ENCODE results near the gene CCM2.
"Not testable (repeated sequence)": the region's sequence is repeated elsewhere in the genome, so short reads cannot be mapped to it uniquely, and the experiment has no call there.

The CCM2 gene

DNA sequence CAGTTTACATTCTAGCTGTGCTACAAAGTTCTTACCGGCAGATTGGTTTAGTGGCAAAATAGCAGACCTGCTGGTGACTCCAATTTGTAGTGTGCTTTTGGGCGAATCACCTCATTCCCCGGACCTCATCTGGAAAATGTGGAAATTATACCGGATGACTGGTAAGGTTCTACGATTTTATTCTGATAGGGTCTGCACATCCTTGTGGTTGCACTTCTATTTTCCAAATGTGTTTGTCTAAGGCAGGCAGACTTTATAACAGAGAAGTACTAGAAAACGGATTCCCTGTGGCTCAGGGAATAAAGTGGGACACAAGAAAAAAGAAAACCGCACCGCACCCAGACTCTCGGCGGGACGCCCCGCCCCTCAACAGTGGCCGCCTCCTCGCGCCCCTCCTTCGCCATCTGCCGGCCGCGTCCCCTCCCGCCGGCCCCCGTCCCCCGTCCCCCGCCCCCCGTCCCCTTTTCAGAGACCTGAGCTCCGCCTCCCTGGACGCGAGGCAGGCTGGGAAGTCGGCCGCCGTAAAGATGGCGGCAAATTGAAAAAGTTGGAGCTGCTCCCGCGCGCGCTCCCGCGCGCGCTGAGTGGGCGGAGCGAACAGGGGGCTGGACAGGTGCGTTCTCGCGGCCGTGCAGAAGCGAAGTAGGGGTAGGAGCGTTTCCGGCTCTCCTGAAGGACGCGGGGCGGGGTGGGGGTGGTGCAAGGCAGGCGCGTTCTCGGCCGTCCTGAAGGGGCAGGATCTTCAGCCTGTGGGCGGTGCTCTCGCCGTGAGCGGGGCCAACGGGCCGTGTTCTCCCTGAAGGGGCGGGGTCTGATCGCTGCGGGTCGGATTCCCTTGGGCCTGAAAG, 532 bp upstream of the CCM2 start:
- DNase-seq (ENCODE audit: low read depth in 2 of 2) = peak; percentile 98

DNA sequence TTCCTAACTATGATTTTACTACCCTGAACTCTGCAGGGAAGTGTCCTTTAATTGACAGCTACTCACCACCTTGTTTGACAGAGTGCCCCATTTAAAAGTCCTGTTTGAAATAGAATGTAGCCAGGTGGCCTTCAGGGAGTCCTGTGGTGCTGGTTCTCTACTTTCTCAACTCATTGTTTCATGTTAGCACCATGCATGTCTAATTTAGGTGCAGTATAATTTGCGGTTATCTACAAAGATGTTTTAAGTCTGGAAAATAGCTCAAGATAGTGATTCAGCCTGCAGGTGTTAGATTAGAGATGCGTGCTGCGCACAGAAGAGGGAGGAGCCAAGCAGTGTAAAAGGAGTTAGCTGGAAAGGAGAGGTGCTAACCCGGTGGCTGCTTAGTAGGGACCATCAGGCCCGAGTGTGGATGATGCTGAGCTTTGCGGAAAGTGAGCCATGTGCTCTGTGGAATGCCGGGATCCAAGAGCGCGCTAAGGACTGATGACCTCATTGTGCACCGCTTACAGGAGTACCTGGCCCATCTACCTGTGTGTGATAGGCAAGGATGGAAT, 1.2 kb downstream of the CCM2 start:
- peak; percentile 44 to 62 for DNase-seq (ENCODE audit: low read depth in 2 of 2)

DNA sequence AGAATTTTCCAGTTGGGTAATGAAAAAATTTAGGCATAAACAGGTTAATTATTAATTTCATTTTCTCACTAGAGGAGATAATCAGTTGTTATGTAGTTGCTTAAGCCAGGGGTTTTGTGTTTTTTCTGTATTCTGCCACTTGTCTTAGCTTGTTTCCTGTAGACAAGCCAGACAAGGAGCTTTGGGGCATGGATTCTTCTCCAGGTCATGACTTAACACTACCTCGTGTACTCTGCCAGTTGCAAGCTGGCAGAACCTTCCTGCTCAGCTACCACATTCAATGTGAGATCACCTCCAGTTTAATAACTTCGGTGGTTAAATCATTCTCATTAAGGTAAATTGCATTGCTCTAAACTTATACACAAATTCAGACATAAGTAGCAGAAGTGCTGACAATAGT, 1.8 kb downstream of the CCM2 start:
- no peak for DNase-seq (ENCODE audit: low read depth in 2 of 2)

DNA sequence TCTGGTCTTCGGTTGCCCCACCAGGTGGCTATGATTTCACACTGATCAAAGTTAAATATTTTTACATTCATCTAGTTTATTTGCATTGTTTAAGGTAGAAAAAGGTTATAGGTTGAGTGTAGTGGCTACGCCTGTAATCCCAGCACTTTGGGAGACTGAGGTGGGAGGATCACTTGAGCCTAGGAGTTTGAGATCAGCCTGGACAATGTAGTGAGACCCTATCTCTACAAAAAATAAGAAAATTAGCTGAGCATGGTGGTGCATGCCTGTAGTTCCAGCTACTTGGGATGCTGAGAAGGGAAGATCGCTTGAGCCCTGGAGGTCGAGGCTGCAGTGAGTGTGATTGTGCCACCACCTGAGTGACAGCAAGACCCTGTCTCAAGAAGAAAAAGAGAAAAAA, 3.8 kb downstream of the CCM2 start:
- DNase-seq (ENCODE audit: low read depth in 2 of 2) = no peak

DNA sequence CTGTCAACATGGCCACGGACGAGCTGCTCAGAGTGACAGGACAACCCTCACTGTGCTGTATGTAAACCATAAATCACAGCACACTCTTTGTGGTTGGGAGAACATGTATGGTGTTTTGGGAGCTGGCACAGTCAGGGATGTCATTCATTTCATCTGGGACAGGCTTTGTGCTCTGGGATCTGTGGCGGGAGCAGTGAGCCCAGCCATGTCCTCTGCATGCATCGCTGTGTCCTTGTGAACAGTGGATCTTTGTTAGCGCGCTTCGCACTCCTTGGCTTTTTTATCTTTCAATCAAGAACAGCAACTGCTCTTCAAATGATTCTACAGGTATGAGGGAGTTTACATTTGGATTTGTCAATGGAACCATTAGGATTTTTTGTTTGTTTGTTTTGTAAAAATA, 7.1 kb downstream of the CCM2 start:
- no peak for DNase-seq (ENCODE audit: low read depth in 2 of 2)

DNA sequence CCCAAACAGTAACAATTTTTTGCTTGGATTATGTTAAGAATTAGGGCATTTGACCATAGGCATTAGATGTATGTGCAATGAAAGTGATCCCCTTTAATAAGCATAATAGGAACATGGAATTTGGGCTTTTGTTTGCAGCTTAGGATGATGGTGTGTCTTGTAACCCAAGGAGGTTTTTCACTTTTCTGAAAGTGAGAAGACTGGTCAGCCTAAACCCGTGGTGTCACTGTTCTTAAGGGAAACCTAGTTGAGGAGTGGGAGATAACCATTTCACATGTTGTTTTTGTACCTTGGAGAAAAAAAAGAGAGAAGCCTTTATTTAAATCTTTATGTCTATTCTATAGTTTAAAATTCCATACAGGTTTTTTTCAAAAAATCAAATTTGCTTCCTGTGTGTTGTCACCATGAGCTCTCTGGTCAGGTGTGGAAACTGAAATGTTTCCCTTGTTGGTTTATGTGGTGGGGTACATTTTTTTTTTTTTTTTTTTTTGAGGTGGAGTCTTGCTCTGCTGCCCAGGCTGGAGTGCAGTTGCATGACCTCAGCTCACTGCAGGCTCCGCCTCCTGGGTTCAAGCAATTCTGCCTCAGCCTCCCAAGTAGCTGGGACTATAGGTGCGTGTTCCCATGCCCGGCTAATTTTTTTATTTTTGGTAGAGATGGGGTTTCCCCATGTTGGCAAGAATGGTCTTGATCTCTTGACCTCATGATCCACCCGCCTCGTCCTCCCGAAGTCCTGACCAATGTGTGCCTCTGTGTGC, 7.7 kb downstream of the CCM2 start:
- DNase-seq (ENCODE audit: low read depth in 2 of 2) = no peak

DNA sequence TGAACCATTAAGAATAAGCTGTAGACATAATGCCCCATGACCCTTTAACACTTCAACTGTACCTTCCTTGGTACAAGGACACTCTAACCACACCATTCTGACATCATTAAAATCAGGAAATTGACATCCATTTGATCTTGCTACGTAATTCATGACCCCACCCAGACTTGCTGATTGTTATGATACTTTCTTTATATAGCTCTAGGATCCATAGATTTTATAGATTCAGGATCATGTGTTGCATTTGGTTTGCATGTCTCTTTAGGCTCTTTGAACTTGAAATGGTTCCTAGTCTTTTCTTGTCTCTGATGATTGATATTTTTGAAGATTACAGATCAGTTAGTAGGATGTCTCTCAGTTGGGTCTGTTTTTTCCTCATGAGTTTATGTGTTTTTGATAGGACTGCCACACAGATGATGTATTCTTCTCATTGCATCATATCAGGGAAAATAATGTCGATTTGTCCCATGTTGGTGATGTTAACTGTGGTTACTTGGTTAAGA, 13.5 kb downstream of the CCM2 start:
- no peak for DNase-seq (ENCODE audit: low read depth in 2 of 2)

DNA sequence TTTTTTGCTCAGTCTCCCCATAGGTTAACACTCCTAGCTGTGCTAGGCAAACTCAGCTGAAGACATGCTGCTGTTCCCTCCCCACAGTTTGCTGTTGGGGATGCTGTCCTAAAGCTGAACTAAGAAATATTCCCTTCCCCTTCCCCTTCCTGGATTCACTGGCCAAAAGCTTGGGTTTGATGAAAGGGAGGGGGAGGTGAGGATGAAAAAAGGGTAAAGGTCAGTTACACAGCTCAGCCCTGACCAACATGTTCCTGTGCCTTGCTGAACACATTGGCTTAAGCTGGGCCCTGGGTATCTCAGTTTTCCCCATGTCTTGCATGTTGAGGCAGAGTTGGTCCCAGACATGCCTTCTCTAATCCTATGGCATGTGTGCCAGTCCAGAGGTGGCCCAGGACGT, 15.3 kb downstream of the CCM2 start:
- DNase-seq (ENCODE audit: low read depth in 2 of 2) = no peak

DNA sequence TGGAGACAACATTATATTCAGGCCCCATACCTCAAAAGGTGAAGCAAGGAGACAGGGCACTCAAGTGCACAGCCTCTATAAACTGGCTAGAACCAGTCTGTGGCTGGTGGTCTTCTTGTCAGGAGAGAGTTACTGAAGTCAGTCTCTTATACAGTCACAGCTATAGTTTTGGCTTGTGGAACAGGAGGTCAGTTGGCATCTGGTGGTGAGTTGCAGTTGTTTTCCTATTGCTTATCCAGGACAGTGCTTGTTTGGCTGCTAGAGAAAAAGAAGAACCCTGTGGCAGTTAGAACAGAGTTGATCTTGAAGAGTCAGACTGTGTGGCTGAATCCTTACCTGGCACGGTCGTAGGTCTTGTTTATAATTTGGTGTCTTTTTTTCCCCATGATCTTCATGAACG, 17.3 kb downstream of the CCM2 start:
- no peak for DNase-seq (ENCODE audit: low read depth in 2 of 2)

DNA sequence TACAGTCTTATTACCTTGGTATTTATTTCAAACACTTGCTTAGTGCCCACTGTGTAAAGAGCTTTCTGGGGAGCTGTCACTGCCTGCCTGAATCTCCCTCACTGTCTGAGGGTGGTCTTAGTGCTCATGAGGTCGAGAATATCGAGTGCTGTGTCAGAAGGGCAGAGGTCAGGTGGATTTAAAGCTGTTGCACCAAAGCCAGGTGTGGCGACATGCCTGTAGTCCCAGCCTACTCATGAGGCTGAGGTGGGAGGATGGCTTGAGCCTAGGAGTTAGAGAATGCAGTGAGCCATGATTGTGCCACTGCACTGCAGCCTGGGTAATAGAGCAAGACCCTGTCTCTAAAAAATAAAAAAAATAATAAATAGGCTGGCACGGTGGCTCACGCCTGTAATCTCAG, 20.9 kb downstream of the CCM2 start:
- no peak for DNase-seq (ENCODE audit: low read depth in 2 of 2)

DNA sequence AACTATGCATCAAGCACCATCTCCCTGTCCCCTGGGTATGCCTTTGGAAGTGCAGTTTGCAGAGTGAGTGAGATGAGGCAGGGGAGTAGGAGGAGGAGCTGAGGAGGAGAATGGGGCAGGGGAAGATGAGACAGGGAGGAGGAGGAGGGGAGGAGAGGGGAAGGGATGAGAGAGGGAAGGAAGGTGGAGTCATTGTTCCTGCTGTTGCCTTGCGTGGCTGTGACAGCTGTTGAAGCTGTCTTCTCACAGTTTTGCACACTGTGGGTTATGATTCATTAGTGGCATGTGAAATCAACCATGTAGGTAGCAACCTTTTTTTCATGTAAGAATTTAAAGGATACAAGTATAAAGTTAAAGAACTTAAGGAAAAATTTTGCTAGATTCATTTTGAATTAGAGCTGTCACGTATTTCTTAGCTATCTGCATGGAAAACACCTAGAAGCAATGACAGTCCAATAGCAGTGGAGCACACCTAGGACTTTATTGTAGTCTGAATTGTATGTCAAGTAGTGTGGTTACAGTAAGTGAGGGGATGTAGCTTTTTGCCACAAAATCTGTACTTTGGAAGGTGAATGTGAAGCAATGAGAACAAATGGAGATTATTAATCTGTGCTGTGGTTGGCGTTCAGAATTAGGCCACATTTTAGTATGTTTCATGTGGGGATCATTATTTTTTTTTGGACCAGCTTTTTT, 21.7 kb downstream of the CCM2 start:
- no peak for DNase-seq (ENCODE audit: low read depth in 2 of 2)

DNA sequence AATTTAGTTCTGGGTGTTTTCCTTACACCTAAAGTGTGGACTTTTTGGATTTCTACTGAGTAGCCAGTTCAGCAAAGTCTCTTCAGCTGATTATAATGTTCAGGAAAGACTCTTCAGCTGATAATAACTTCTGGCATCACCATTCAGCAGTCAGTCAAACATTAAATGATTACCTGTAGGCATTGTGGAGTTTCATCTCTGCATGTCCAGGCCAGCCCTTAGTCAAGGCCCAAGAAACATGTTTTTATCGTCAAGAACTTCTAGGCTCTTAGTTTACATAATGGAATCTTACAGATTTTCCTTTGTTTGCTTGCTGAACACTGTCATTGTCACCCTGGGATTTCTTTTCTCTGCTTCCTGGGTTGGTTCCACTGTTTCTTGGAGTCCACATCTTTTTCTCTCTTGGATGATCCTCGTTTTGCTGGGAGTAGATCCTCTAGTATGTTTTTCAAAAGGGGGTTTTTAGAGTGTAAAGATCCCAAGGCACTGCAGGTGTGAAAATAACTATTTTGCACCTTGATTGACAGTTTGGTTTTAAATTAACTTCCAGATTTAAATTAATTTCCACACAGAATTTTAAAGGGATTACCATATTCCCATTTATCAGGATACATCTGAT, 24.2 kb downstream of the CCM2 start:
- no peak for DNase-seq (ENCODE audit: low read depth in 2 of 2)

DNA sequence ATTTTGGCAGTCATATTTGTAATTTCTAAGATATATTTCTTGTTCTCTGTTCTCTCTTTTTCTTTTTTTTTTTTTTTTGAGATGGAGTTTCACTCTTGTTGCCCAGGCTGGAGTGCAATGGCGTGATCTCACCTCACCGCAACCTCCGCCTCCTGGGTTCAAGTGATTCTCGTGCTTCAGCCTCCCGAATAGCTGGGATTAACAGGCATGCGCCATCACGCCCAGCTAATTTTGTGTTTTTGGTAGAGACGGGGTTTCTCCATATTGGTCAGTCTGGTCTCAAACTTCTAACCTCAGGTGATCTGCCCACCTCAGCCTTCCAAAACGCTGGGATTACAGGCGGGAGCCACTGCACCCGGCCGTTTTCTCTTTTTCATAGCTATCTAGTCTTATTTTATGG, 25.5 kb downstream of the CCM2 start:
- DNase-seq (ENCODE audit: low read depth in 2 of 2) = not testable (repeated sequence)

DNA sequence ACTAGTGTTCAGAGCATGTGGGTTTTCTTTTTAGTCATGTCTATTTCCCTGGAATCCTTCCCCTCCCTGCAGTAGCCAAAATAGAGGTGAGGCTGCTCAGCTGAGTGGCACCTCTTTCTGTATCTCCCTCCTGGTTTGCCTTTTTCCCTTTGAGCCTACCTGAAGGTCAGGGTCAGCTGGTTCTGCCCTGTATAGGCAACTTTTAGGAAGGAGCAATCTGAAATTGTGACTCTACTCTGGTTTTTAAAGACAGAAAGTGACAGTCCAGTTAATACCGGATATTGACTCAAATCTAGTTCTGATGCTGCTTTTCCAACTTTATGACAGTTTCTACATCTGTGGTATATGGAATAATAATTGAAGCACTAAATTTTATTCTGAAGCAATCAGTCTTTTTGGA, 26.0 kb downstream of the CCM2 start:
- no peak for DNase-seq (ENCODE audit: low read depth in 2 of 2)

DNA sequence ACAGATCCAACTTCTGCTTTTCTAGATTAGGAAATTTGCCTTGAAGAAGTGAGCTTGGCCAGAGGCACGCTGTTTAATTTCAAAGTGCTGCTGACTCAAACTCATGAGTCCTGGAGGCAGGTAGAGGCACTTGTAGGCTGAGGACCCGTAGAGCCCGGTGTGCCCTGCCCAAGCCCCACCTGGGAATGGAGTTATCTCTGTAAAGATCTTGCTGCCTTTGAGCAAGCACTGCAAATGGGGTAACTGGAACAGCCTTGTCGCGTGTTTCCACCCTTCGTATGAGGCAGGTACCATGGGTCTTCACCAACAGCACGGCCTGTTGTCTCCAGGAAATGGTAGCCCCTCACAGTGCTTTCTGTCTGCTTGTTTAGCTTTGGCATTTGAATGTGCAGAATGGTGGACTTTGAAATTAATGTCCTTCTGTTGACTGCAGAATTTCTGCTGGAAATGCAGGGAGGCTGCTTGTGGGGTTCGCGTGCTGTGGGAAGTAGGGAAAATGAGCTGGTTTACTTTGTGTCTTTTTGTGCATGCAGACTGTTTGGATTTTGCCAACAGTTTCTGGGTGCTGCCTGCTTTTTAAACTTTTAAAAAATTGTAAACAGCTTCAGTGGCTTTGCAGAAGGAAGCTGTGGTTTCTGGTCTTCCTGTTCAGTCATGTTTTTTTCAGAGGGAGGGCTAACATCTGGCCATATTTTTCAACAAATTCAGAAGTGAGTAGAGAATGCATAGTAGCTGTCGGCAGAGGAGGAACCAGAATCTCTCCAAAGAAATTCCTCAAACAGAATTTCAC, 27.2 kb downstream of the CCM2 start:
- no peak for DNase-seq (ENCODE audit: low read depth in 2 of 2)

DNA sequence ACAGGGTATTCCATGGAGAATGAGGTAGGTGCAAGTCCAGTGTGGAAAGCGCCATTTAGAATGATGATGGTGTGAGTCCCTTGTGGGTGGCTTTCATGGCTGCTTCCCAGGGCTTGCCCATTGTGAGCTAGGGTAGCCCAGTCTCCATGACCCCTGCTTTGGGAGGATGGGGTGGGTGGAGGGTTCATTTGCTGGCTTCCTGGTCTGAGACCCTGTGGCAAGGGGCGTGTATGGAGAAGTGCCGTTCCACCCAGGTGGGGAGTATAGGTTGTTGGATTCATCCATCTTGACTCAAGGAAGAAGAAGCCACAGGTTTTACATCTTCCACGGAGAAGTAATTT, 27.7 kb downstream of the CCM2 start:
- no peak for DNase-seq (ENCODE audit: low read depth in 2 of 2)

DNA sequence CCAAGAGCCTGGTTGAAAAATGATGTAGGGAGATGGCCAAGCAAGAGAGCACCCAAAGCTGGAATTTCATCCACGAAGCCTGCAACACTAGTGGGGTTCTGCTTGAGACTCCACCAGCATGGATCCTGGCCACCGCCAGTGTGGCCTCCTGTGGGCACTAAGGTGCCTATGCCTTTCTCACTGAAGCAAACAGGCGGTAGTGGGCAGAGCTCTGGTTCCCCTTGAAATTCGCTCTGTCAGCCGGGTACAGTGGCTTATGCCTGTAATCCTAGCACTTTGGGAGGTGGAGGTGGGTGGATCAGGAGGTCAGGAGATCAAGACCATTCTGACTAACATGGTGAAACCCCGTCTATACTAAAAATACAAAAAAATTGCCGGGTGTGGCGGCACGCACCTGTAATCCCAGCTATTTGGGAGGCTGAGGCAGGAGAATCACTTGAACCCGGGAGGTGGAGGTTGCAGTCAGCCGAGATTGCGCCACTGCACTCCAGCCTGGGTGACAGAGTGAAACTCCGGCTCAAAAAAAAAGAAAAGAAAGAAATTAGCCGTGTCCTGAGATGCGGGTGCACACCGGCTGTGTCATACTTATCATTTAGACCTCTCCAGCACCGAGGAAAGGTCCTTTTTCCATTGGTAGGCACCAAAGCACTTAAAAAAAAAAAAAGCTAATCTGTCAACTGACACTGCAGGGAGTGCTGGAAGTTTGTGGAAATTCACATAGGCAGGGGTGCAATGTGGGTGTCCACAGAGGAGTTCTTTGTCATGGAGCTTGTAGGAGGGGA, 28.3 kb downstream of the CCM2 start:
- no peak for DNase-seq (ENCODE audit: low read depth in 2 of 2)

DNA sequence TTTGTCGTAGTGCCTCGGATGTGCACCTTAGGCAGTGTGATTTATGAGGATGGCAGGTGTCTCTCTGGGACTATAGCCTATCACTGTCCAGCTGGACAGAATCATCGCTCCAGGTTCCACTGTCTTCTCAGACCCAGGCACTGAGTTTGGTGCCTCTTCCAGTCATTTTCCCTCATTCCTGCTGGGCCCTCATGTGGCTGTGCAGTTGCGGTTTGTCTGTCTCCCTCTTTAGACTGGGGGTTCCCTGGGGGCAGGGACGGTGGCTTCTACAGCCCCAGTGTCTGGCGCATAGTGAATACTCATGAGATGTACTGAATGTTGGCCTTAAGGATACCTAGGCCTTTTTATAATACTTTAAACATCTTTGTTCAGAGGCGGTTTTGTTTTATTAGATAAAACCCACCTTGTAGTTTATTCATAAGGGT, 28.9 kb downstream of the CCM2 start:
- no peak for DNase-seq (ENCODE audit: low read depth in 2 of 2)

DNA sequence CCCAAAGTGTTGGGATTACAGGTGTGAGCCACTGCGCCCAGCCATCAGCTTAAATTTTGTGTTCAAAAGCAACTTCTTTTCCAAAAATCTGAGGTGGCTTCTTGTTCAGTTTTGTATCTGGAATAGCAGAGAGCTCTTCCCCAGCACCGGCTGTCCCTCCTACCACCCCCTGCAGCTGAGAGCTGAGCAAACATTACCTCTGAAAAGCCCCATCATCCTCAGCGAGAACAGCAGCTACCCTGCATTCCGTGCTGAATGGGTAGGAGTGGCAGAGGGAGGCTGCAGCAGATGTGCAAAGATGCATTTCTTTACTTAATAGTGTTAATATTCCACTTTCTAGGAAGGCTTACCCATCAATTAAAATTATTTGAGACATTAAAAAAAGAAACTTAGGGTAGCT, 31.8 kb downstream of the CCM2 start:
- DNase-seq (ENCODE audit: low read depth in 2 of 2) = no peak

DNA sequence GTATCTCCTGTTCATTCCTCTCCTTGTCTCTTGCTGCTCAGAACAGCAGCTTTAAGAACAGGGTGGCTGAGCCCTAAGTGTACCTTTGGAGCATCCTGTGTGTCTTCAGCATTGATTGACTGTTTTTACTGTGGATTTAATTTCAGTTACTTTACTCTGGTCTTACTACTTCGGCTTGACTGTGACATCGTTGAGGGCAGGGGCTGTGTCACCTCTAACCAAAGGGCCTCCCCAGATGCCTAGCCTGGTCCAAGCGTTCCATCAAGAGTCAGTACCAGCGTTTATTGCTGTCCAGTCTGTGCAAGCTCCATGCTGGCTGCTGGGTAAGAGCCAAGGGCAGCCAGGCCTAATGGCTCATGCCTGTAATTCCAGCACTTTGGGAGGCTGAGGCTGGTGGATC, 32.4 kb downstream of the CCM2 start:
- DNase-seq (ENCODE audit: low read depth in 2 of 2) = no peak
